ENCODE data around the gene NRXN3. TPM values are rescaled to one million over a fixed set of nuclear protein-coding genes. Genes with fewer than 3 reads are reported as not detected.

Gene NRXN3
- total and polyA plus RNA-seq, 5 donors from 2014 or later: not detected

GRCh38 chr14:79057333-79057732 is 887.2 kb downstream of the NRXN3 start:
- H3K27ac Mint-ChIP-seq: no peak overlapping the region
- no peaks in the 10 kb centered on the region for H3K4me1 Mint-ChIP-seq
- Histone ChIP-seq H3K27ac (ENCODE audit: insufficient read depth, low read length, poor library complexity, severe bottlenecking) (no peak overlapping the region), H3K27me3 (ENCODE audit: control insufficient read depth, insufficient read depth, low read length) (no peaks in the 10 kb centered on the region), H3K9me3 (ENCODE audit: control insufficient read depth in 2 of 2, low read length in 2 of 2) (no peaks in the 10 kb centered on the region), H3K36me3 (ENCODE audit: control insufficient read depth, insufficient read depth, low read length) (no peaks in the 10 kb centered on the region), H3K4me3 (ENCODE audit: low read depth, low read length) (no peak overlapping the region), H3K4me1 (ENCODE audit: control insufficient read depth, insufficient read depth, low read length, poor library complexity, severe bottlenecking) (no peaks in the 10 kb centered on the region)
- ATAC-seq (ENCODE audit: low read depth in 2 of 2): no peak
- no peak for DNase-seq
- H3K27me3 Mint-ChIP-seq: no peaks in the 10 kb centered on the region
- peak overlapping the region in 1 of 4 donors; percentile 11 for H3K4me3 Mint-ChIP-seq
- no peaks in the 10 kb centered on the region for H3K36me3 Mint-ChIP-seq
- peaks cover 0 to 11% (median 7%) of the 10 kb centered on the region in 7 donors for H3K9me3 Mint-ChIP-seq

- Mint-ChIP-seq H3K4me1 (no peaks in the 10 kb centered on the region), H3K9me3 (peaks cover 0 to 9% (median 4%) of the 10 kb centered on the region in 7 donors), H3K36me3 (no peaks in the 10 kb centered on the region), H3K4me3 (no peak overlapping the region), H3K27me3 (no peaks in the 10 kb centered on the region), H3K27ac (no peak overlapping the region)
- ATAC-seq (ENCODE audit: low read depth in 2 of 2) (no peak), DNase-seq (no peak)
- no peak overlapping the region for H3K27ac ChIP-seq (ENCODE audit: insufficient read depth, low read length, poor library complexity, severe bottlenecking)
- no peak overlapping the region for H3K4me3 ChIP-seq (ENCODE audit: low read depth, low read length)
- no peaks in the 10 kb centered on the region for H3K9me3 ChIP-seq (ENCODE audit: control insufficient read depth in 2 of 2, low read length in 2 of 2)
- H3K36me3 ChIP-seq (ENCODE audit: control insufficient read depth, insufficient read depth, low read length): no peaks in the 10 kb centered on the region
- H3K4me1 ChIP-seq (ENCODE audit: control insufficient read depth, insufficient read depth, low read length, poor library complexity, severe bottlenecking): no peaks in the 10 kb centered on the region
- no peaks in the 10 kb centered on the region for H3K27me3 ChIP-seq (ENCODE audit: control insufficient read depth, insufficient read depth, low read length)
Measured at GRCh38 chr14:79062226-79062625, 892.1 kb downstream of the NRXN3 start.

GRCh38 chr14:79064214-79064613 is 894.0 kb downstream of the NRXN3 start:
- ATAC-seq (ENCODE audit: low read depth in 2 of 2): no peak
- DNase-seq: no peak
- no peaks in the 10 kb centered on the region for H3K36me3 ChIP-seq (ENCODE audit: control insufficient read depth, insufficient read depth, low read length)
- no peak overlapping the region for H3K4me3 Mint-ChIP-seq
- no peaks in the 10 kb centered on the region for H3K9me3 ChIP-seq (ENCODE audit: control insufficient read depth in 2 of 2, low read length in 2 of 2)
- H3K4me1 Mint-ChIP-seq: no peaks in the 10 kb centered on the region
- H3K27me3 Mint-ChIP-seq: no peaks in the 10 kb centered on the region
- no peaks in the 10 kb centered on the region for H3K36me3 Mint-ChIP-seq
- no peak overlapping the region for H3K27ac ChIP-seq (ENCODE audit: insufficient read depth, low read length, poor library complexity, severe bottlenecking)
- H3K27me3 ChIP-seq (ENCODE audit: control insufficient read depth, insufficient read depth, low read length): no peaks in the 10 kb centered on the region
- H3K4me3 ChIP-seq (ENCODE audit: low read depth, low read length): no peak overlapping the region
- H3K9me3 Mint-ChIP-seq: peaks cover 0 to 6% (median 0%) of the 10 kb centered on the region in 7 donors
- H3K27ac Mint-ChIP-seq: no peak overlapping the region
- no peaks in the 10 kb centered on the region for H3K4me1 ChIP-seq (ENCODE audit: control insufficient read depth, insufficient read depth, low read length, poor library complexity, severe bottlenecking)

GRCh38 chr14:79074510-79074909 is 904.3 kb downstream of the NRXN3 start:
- H3K36me3 Mint-ChIP-seq: no peaks in the 10 kb centered on the region

GRCh38 chr14:79076428-79076827 is 906.3 kb downstream of the NRXN3 start:
- H3K4me3 ChIP-seq (ENCODE audit: low read depth, low read length): no peak overlapping the region
- no peaks in the 10 kb centered on the region for H3K27me3 ChIP-seq (ENCODE audit: control insufficient read depth, insufficient read depth, low read length)
- DNase-seq (no peak), ATAC-seq (ENCODE audit: low read depth in 2 of 2) (no peak)
- H3K4me1 Mint-ChIP-seq: no peaks in the 10 kb centered on the region
- H3K4me3 Mint-ChIP-seq: no peak overlapping the region
- H3K4me1 ChIP-seq (ENCODE audit: control insufficient read depth, insufficient read depth, low read length, poor library complexity, severe bottlenecking): no peaks in the 10 kb centered on the region
- H3K36me3 Mint-ChIP-seq: no peaks in the 10 kb centered on the region
- H3K27ac ChIP-seq (ENCODE audit: insufficient read depth, low read length, poor library complexity, severe bottlenecking): no peak overlapping the region
- H3K36me3 ChIP-seq (ENCODE audit: control insufficient read depth, insufficient read depth, low read length): no peaks in the 10 kb centered on the region
- H3K9me3 Mint-ChIP-seq: peaks cover 0 to 11% (median 4%) of the 10 kb centered on the region in 7 donors
- peaks cover 4% of the 10 kb centered on the region for H3K27me3 Mint-ChIP-seq
- no peaks in the 10 kb centered on the region for H3K9me3 ChIP-seq (ENCODE audit: control insufficient read depth in 2 of 2, low read length in 2 of 2)
- H3K27ac Mint-ChIP-seq: no peak overlapping the region

More at GRCh38 chr14:79074510-79074909, 904.3 kb downstream of the NRXN3 start:
- Mint-ChIP-seq H3K4me3 (no peak overlapping the region), H3K9me3 (peaks cover 0 to 6% (median 4%) of the 10 kb centered on the region in 7 donors), H3K27ac (no peak overlapping the region), H3K4me1 (no peaks in the 10 kb centered on the region), H3K27me3 (peaks cover 4% of the 10 kb centered on the region)
- Histone ChIP-seq H3K27ac (ENCODE audit: insufficient read depth, low read length, poor library complexity, severe bottlenecking) (no peak overlapping the region), H3K36me3 (ENCODE audit: control insufficient read depth, insufficient read depth, low read length) (no peaks in the 10 kb centered on the region), H3K4me3 (ENCODE audit: low read depth, low read length) (no peak overlapping the region), H3K27me3 (ENCODE audit: control insufficient read depth, insufficient read depth, low read length) (no peaks in the 10 kb centered on the region), H3K9me3 (ENCODE audit: control insufficient read depth in 2 of 2, low read length in 2 of 2) (no peaks in the 10 kb centered on the region), H3K4me1 (ENCODE audit: control insufficient read depth, insufficient read depth, low read length, poor library complexity, severe bottlenecking) (no peaks in the 10 kb centered on the region)
- no peak for DNase-seq
- no peak for ATAC-seq (ENCODE audit: low read depth in 2 of 2)

- Mint-ChIP-seq H3K27me3 (peaks cover 4% of the 10 kb centered on the region), H3K27ac (no peak overlapping the region), H3K36me3 (no peaks in the 10 kb centered on the region), H3K4me1 (no peaks in the 10 kb centered on the region), H3K9me3 (peaks cover 0 to 11% (median 4%) of the 10 kb centered on the region in 7 donors), H3K4me3 (no peak overlapping the region)
- no peaks in the 10 kb centered on the region for H3K4me1 ChIP-seq (ENCODE audit: control insufficient read depth, insufficient read depth, low read length, poor library complexity, severe bottlenecking)
- no peak overlapping the region for H3K27ac ChIP-seq (ENCODE audit: insufficient read depth, low read length, poor library complexity, severe bottlenecking)
- H3K9me3 ChIP-seq (ENCODE audit: control insufficient read depth in 2 of 2, low read length in 2 of 2): no peaks in the 10 kb centered on the region
- ATAC-seq (ENCODE audit: low read depth in 2 of 2) (no peak), DNase-seq (no peak)
- H3K36me3 ChIP-seq (ENCODE audit: control insufficient read depth, insufficient read depth, low read length): no peaks in the 10 kb centered on the region
- H3K27me3 ChIP-seq (ENCODE audit: control insufficient read depth, insufficient read depth, low read length): no peaks in the 10 kb centered on the region
- H3K4me3 ChIP-seq (ENCODE audit: low read depth, low read length): no peak overlapping the region
Measured at GRCh38 chr14:79077096-79077495, 906.9 kb downstream of the NRXN3 start.

GRCh38 chr14:79080040-79080439 is 909.9 kb downstream of the NRXN3 start:
- Mint-ChIP-seq H3K27me3 (peaks cover 4% of the 10 kb centered on the region), H3K9me3 (peaks cover 1 to 8% (median 3%) of the 10 kb centered on the region in 7 donors), H3K4me1 (no peaks in the 10 kb centered on the region), H3K4me3 (no peak overlapping the region), H3K27ac (no peak overlapping the region), H3K36me3 (no peaks in the 10 kb centered on the region)
- ATAC-seq (ENCODE audit: low read depth in 2 of 2) (no peak), DNase-seq (no peak)
- no peaks in the 10 kb centered on the region for H3K4me1 ChIP-seq (ENCODE audit: control insufficient read depth, insufficient read depth, low read length, poor library complexity, severe bottlenecking)
- H3K27ac ChIP-seq (ENCODE audit: insufficient read depth, low read length, poor library complexity, severe bottlenecking): no peak overlapping the region
- no peaks in the 10 kb centered on the region for H3K27me3 ChIP-seq (ENCODE audit: control insufficient read depth, insufficient read depth, low read length)
- no peak overlapping the region for H3K4me3 ChIP-seq (ENCODE audit: low read depth, low read length)
- no peaks in the 10 kb centered on the region for H3K36me3 ChIP-seq (ENCODE audit: control insufficient read depth, insufficient read depth, low read length)
- H3K9me3 ChIP-seq (ENCODE audit: control insufficient read depth in 2 of 2, low read length in 2 of 2): no peaks in the 10 kb centered on the region

GRCh38 chr14:79082883-79083282 is 912.7 kb downstream of the NRXN3 start:
- no peak overlapping the region for H3K4me3 ChIP-seq (ENCODE audit: low read depth, low read length)
- no peak for DNase-seq
- Mint-ChIP-seq H3K9me3 (peaks cover 0 to 8% (median 1%) of the 10 kb centered on the region in 7 donors), H3K36me3 (no peaks in the 10 kb centered on the region), H3K27ac (no peak overlapping the region), H3K4me1 (no peaks in the 10 kb centered on the region), H3K27me3 (peaks cover 4% of the 10 kb centered on the region), H3K4me3 (no peak overlapping the region)
- H3K27ac ChIP-seq (ENCODE audit: insufficient read depth, low read length, poor library complexity, severe bottlenecking): no peak overlapping the region
- H3K27me3 ChIP-seq (ENCODE audit: control insufficient read depth, insufficient read depth, low read length): no peaks in the 10 kb centered on the region
- no peaks in the 10 kb centered on the region for H3K36me3 ChIP-seq (ENCODE audit: control insufficient read depth, insufficient read depth, low read length)
- ATAC-seq (ENCODE audit: low read depth in 2 of 2): no peak
- no peaks in the 10 kb centered on the region for H3K4me1 ChIP-seq (ENCODE audit: control insufficient read depth, insufficient read depth, low read length, poor library complexity, severe bottlenecking)
- no peaks in the 10 kb centered on the region for H3K9me3 ChIP-seq (ENCODE audit: control insufficient read depth in 2 of 2, low read length in 2 of 2)

Data from CD4-positive, CD25-positive, alpha-beta regulatory T cell (primary cell).